Liver (tissue), 9 donors: ENCODE measurements around the gene DPPA2. TPM values are rescaled to one million over a fixed set of nuclear protein-coding genes. Genes with fewer than 3 reads are reported as not detected.

Experiments
- DNase-seq: peaks from one replicate; pipeline ENCODE4 v3.0.0-alpha.2; 2017; ENCODE audit warnings: low spot score
- H3K27ac ChIP-seq, 2 donors: one replicate each; pipeline ENCODE4 v1.7.0; 2013; ENCODE audit warnings: inconsistent platforms in 2 of 2, low read length in 2 of 2, control low read depth in 1 of 2, low read depth in 1 of 2, mild to moderate bottlenecking in 1 of 2
- H3K27me3 ChIP-seq, 4 donors: one replicate each; pipeline versions ENCODE4 v1.6.1 to v1.7.0; 2013; ENCODE audit warnings: low read length in 3 of 4, inconsistent platforms in 1 of 4, mild to moderate bottlenecking in 1 of 4, moderate library complexity in 1 of 4; ENCODE audit not compliant: control insufficient read depth in 4 of 4, insufficient read depth in 4 of 4
- H3K36me3 ChIP-seq, 4 donors: one replicate each; pipeline versions ENCODE4 v1.6.1 to v1.7.0; 2013; ENCODE audit warnings: low read length in 3 of 4, mild to moderate bottlenecking in 3 of 4, low read depth in 1 of 4, moderate library complexity in 1 of 4; ENCODE audit not compliant: control insufficient read depth in 4 of 4, insufficient read depth in 3 of 4
- H3K4me1 ChIP-seq, 4 donors: one replicate each; pipeline versions ENCODE4 v1.6.1 to v1.7.0; 2013; ENCODE audit warnings: low read length in 3 of 4, mild to moderate bottlenecking in 3 of 4, moderate library complexity in 1 of 4; ENCODE audit not compliant: control insufficient read depth in 4 of 4, insufficient read depth in 4 of 4
- H3K4me3 ChIP-seq, 3 donors: one replicate each; pipeline versions ENCODE4 v1.6.1 to v1.7.0; 2013; ENCODE audit warnings: low read length in 3 of 3, control low read depth in 1 of 3, low read depth in 1 of 3, mild to moderate bottlenecking in 1 of 3
- H3K9ac ChIP-seq, 2 donors: one replicate each; pipeline ENCODE4 v1.7.0; 2013; ENCODE audit warnings: low read length in 2 of 2, mild to moderate bottlenecking in 2 of 2, moderate library complexity in 2 of 2, control low read depth in 1 of 2, low read depth in 1 of 2
- H3K9me3 ChIP-seq, 4 donors: one replicate each; pipeline versions ENCODE4 v1.6.1 to v1.7.0; 2013; ENCODE audit warnings: low read length in 3 of 4; ENCODE audit not compliant: control insufficient read depth in 4 of 4
- ATF3 ChIP-seq: IDR thresholded peaks from 2 replicates; pipeline ENCODE4 v1.6.1; 2016; ENCODE audit warnings: antibody characterized with exemption
- FOXA1 ChIP-seq: IDR thresholded peaks from 2 replicates; pipeline ENCODE4 v1.6.1; 2016; ENCODE audit warnings: antibody characterized with exemption
- FOXA2 ChIP-seq: IDR thresholded peaks from 2 replicates; pipeline ENCODE4 v1.6.1; 2016; ENCODE audit warnings: antibody characterized with exemption
- GABPA ChIP-seq, 2 donors: IDR thresholded peaks in 1 of 2; conservative IDR thresholded peaks in 1 of 2; 2 replicates each; pipeline ENCODE4 v1.6.1; 2016; ENCODE audit warnings: antibody characterized with exemption in 2 of 2, mild to moderate bottlenecking in 1 of 2, moderate library complexity in 1 of 2
- HNF4G ChIP-seq: IDR thresholded peaks from 2 replicates; pipeline ENCODE4 v1.6.1; 2016; ENCODE audit warnings: antibody characterized with exemption
- JUND ChIP-seq, 2 donors: IDR thresholded peaks; 2 replicates each; pipeline ENCODE4 v1.6.1; 2016; ENCODE audit warnings: antibody characterized with exemption in 2 of 2
- NR2F2 ChIP-seq: IDR thresholded peaks from 2 replicates; pipeline ENCODE4 v1.6.1; 2016; ENCODE audit warnings: antibody characterized with exemption
- RAD21 ChIP-seq, 2 donors: IDR thresholded peaks; 2 replicates each; pipeline ENCODE4 v1.6.1; 2016; ENCODE audit warnings: antibody characterized with exemption in 2 of 2, mild to moderate bottlenecking in 2 of 2
- REST ChIP-seq: IDR thresholded peaks from 2 replicates; pipeline ENCODE4 v1.6.1; 2016; ENCODE audit warnings: antibody characterized with exemption, mild to moderate bottlenecking
- RXRA ChIP-seq, 2 donors: IDR thresholded peaks; 2 replicates each; pipeline ENCODE4 v1.6.1; 2017 to 2018; ENCODE audit warnings: antibody characterized with exemption in 2 of 2, mild to moderate bottlenecking in 1 of 2
- SP1 ChIP-seq: IDR thresholded peaks from 2 replicates; pipeline ENCODE4 v1.6.1; 2018; ENCODE audit warnings: antibody characterized with exemption, mild to moderate bottlenecking
- TAF1 ChIP-seq: conservative IDR thresholded peaks from 2 replicates; pipeline ENCODE4 v1.6.1; 2016; ENCODE audit warnings: antibody characterized with exemption, mild to moderate bottlenecking
- YY1 ChIP-seq: IDR thresholded peaks from 2 replicates; pipeline ENCODE4 v1.6.1; 2016; ENCODE audit warnings: antibody characterized with exemption, mild to moderate bottlenecking
- WGBS: extraction: QIAGEN DNeasy Blood & Tissue Kit; methylation state at CpG from one replicate; pipeline ENCODE4 v1.1.7; 2013; 5-methylcytosine and 5-hydroxymethylcytosine counted together
- polyA plus RNA-seq, 2 donors: library from polyadenylated mRNA; stranded (reverse) in 1 of 2; unstranded in 1 of 2; fragments of 200-250 nt in 1 of 2; fragments of >200 nt in 1 of 2; fragmentation: Nextera tagmentation in 1 of 2; extraction: Ambion mirVana in 1 of 2; gene quantifications; one replicate each; pipeline versions ENCODE4 v1.2.1 to v1.2.3, GENCODE V29; 2013 to 2015
- total RNA-seq, 2 donors: library from RNA; depleted of rRNA; stranded (reverse); fragments of >200 nt; gene quantifications; one replicate each; pipeline ENCODE4 v1.2.3, GENCODE V29; 2014
- TF ChIP-seq, protein P1 (sequence below): IDR thresholded peaks from 2 replicates; pipeline ENCODE4 v1.6.1; 2016; ENCODE audit warnings: antibody characterized with exemption
- TF ChIP-seq, protein P2 (sequence below): fragments of 150-350 bp; IDR thresholded peaks from 2 replicates; pipeline ENCODE4 v1.5.1; 2017; ENCODE audit warnings: improper control_type of control experiment, low read depth, low read length; ENCODE audit not compliant: missing input control
- TF ChIP-seq, protein P3 (sequence below): IDR thresholded peaks from 2 replicates; pipeline ENCODE4 v1.6.1; 2016; ENCODE audit warnings: antibody characterized with exemption
- donor health status: healthy.
- donor health status: healthy.
- donor health status: healthy.
- donor health status: healthy.
- donor health status: healthy.

The DPPA2 gene
- total and polyA plus RNA-seq, 4 donors = not detected

DNA sequence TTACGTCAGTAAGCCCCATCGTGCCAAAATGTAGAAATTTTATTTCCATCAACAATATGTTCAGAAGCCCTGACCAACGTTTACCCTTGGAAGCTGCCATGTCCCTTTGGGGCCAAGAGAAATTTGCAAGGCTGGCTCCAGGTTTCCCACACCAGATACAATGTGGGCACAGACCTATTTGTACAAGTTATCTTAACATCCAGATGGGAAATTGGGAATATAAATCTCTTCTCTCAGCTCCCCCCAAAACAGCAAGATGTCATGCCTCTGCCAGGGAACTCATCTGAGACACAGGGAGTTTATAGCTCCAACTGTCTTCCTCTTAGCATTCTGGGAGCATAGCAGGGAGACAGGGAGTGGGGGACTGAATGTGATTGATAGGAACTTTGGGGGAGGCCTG is 9.3 kb upstream of the DPPA2 start:
- TF ChIP-seq RAD21 (IDR thresholded peaks at IDR 0.05) = no peak
- TF ChIP-seq, protein P1, sequence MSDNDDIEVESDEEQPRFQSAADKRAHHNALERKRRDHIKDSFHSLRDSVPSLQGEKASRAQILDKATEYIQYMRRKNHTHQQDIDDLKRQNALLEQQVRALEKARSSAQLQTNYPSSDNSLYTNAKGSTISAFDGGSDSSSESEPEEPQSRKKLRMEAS = no peak
- no peak for TF ChIP-seq TAF1
- no peak for TF ChIP-seq RXRA (IDR thresholded peaks at IDR 0.05)
- TF ChIP-seq GABPA (IDR thresholded peaks at IDR 0.05 in 1 of 2, conservative IDR thresholded peaks at IDR 0.05 in 1 of 2) = no peak
- TF ChIP-seq JUND (IDR thresholded peaks at IDR 0.05) = no peak
- TF ChIP-seq, protein P2, sequence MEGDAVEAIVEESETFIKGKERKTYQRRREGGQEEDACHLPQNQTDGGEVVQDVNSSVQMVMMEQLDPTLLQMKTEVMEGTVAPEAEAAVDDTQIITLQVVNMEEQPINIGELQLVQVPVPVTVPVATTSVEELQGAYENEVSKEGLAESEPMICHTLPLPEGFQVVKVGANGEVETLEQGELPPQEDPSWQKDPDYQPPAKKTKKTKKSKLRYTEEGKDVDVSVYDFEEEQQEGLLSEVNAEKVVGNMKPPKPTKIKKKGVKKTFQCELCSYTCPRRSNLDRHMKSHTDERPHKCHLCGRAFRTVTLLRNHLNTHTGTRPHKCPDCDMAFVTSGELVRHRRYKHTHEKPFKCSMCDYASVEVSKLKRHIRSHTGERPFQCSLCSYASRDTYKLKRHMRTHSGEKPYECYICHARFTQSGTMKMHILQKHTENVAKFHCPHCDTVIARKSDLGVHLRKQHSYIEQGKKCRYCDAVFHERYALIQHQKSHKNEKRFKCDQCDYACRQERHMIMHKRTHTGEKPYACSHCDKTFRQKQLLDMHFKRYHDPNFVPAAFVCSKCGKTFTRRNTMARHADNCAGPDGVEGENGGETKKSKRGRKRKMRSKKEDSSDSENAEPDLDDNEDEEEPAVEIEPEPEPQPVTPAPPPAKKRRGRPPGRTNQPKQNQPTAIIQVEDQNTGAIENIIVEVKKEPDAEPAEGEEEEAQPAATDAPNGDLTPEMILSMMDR = no peak
- TF ChIP-seq FOXA2 = no peak
- TF ChIP-seq HNF4G = no peak
- TF ChIP-seq, protein P3, sequence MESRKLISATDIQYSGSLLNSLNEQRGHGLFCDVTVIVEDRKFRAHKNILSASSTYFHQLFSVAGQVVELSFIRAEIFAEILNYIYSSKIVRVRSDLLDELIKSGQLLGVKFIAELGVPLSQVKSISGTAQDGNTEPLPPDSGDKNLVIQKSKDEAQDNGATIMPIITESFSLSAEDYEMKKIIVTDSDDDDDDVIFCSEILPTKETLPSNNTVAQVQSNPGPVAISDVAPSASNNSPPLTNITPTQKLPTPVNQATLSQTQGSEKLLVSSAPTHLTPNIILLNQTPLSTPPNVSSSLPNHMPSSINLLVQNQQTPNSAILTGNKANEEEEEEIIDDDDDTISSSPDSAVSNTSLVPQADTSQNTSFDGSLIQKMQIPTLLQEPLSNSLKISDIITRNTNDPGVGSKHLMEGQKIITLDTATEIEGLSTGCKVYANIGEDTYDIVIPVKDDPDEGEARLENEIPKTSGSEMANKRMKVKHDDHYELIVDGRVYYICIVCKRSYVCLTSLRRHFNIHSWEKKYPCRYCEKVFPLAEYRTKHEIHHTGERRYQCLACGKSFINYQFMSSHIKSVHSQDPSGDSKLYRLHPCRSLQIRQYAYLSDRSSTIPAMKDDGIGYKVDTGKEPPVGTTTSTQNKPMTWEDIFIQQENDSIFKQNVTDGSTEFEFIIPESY = no peak
- TF ChIP-seq FOXA1 = no peak
- no peak for TF ChIP-seq ATF3
- TF ChIP-seq SP1 = no peak
- no peak for TF ChIP-seq YY1
- TF ChIP-seq NR2F2 = no peak
- no peak for TF ChIP-seq REST
- no peak overlapping the region for H3K4me3 ChIP-seq
- H3K36me3 ChIP-seq = no peaks in the 10 kb centered on the region
- no peaks in the 10 kb centered on the region for H3K4me1 ChIP-seq
- no peak overlapping the region for H3K27ac ChIP-seq
- no peak for DNase-seq
- H3K9me3 ChIP-seq = no peaks in the 10 kb centered on the region
- WGBS = 86% methylated on average over 3 of the region's 3 CpGs
- no peak overlapping the region for H3K9ac ChIP-seq
- no peaks in the 10 kb centered on the region for H3K27me3 ChIP-seq

- 92% methylated on average over 5 of the region's 5 CpGs for WGBS
- H3K36me3 ChIP-seq = no peaks in the 10 kb centered on the region
- TF ChIP-seq YY1 = no peak
- TF ChIP-seq ATF3 = no peak
- no peak for TF ChIP-seq REST
- TF ChIP-seq, protein P1 = no peak
- no peak for TF ChIP-seq HNF4G
- TF ChIP-seq JUND (IDR thresholded peaks at IDR 0.05) = no peak
- TF ChIP-seq NR2F2 = no peak
- TF ChIP-seq, protein P2 = no peak
- no peak for TF ChIP-seq SP1
- no peak for TF ChIP-seq RXRA (IDR thresholded peaks at IDR 0.05)
Observed at GRCh38 chr3:109325109-109325508, 8.8 kb upstream of the DPPA2 start.

More at GRCh38 chr3:109325109-109325508, 8.8 kb upstream of the DPPA2 start:
- Histone ChIP-seq H3K27me3 (no peaks in the 10 kb centered on the region), H3K4me3 (no peak overlapping the region), H3K4me1 (no peaks in the 10 kb centered on the region), H3K27ac (no peak overlapping the region), H3K9me3 (no peaks in the 10 kb centered on the region), H3K9ac (no peak overlapping the region)
- DNase-seq = no peak
